ENCODE results near the gene CYP3A4. TPM values are rescaled to one million over a fixed set of nuclear protein-coding genes. Genes with fewer than 3 reads are reported as not detected.
"Not testable (repeated sequence)": the region's sequence is repeated elsewhere in the genome, so short reads cannot be mapped to it uniquely, and the experiment has no call there.

Gene CYP3A4
- total and polyA plus RNA-seq, 9 of the 15 experiments (the other 6 are each of a cell fraction or from before 2014, with no cell fraction given), result 0.07 to 0.08 TPM; not detected in 7

DNA sequence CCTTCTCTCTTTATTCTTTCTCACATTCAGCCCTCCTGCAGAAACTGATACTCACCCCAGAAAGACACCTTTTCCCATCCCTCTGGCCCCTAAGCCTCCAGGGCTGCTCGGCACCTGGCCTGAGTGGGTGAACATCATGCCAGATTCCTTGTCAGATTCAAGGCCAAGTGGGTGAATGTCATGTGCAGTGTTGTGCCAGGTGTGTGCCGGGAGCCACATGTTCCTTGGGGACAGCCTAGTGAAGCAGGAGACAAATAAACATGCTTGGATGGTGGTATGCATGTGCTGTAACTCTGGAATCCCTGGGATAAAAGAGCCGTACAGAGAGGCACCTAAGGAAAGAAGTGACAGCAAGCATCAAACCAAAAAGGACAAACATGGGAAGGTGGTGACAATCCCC lies 1.7 kb upstream of the CYP3A4 start:
- H3K4me3 ChIP-seq; FAIRE-seq; H3K9ac ChIP-seq (ENCODE audit: insufficient read depth in 1 of 2, low read depth in 2 of 2, low read length in 2 of 2); H4K20me1 ChIP-seq (replicated peaks; ENCODE audit: control insufficient read depth, insufficient read depth, low read length); H3K36me3 ChIP-seq (ENCODE audit: control insufficient read depth, insufficient read depth, low read length); ATAC-seq; POLR2A ChIA-PET; DNase-seq (ENCODE audit: extremely low read depth in 1 of 4, low spot score in 3 of 4); H3K9me3 ChIP-seq (replicated peaks; ENCODE audit: control insufficient read depth, insufficient read depth, low read depth, low read length); CTCF ChIA-PET (ENCODE audit: low intra/inter-chr PET ratio); H3K79me2 ChIP-seq (ENCODE audit: control insufficient read depth, insufficient read depth, low read length); H3K27ac ChIP-seq (ENCODE audit: extremely low read depth, low read depth, low read length); H3K4me2 ChIP-seq (ENCODE audit: insufficient read depth, low read length); intact Hi-C loops (cut with micrococcal nuclease); H3K9me1 ChIP-seq (ENCODE audit: control insufficient read depth, insufficient read depth, low read length); H2AFZ ChIP-seq (ENCODE audit: low read depth, low read length); BruUV-seq (replicated peaks); H3K4me1 ChIP-seq (replicated peaks in 1 of 2; ENCODE audit: control insufficient read depth in 2 of 2, insufficient read depth in 2 of 2, low read length in 2 of 2): not testable (repeated sequence)
- H3K27me3 ChIP-seq (ENCODE audit: control insufficient read depth in 2 of 2, insufficient read depth in 2 of 2, low read length in 2 of 2), result 0 out of 5 replicates have a peak, but pooled peaks cover 0 to 10% of the 10 kb centered on the region in 2 experiments
- WGBS (ENCODE audit: insufficient coverage, low coverage, missing lambda C conversion rate), result 8% methylated on average over 3 of the region's 3 CpGs
- in situ Hi-C loops (cut with MboI), result loop anchor here (5.0 kb wide), 1 partner anchor 52 kb away; no protein-coding TSS in a partner anchor

GRCh38 chr7:99782012-99782953 lies 1.7 kb downstream of the CYP3A4 start:
- no peak overlapping the region for H3K4me2 ChIP-seq (ENCODE audit: insufficient read depth, low read length)
- peak in 1 of 4 experiments; percentile 20 for DNase-seq (ENCODE audit: extremely low read depth in 1 of 4, low spot score in 3 of 4)
- in situ Hi-C loops (cut with MboI), result no loop called here
- H4K20me1 ChIP-seq (replicated peaks; ENCODE audit: control insufficient read depth, insufficient read depth, low read length), result no peaks in the 10 kb centered on the region
- H3K36me3 ChIP-seq (ENCODE audit: control insufficient read depth, insufficient read depth, low read length), result no peaks in the 10 kb centered on the region
- CTCF ChIA-PET (ENCODE audit: low intra/inter-chr PET ratio), result no interaction called here
- H3K4me1 ChIP-seq (replicated peaks in 1 of 2; ENCODE audit: control insufficient read depth in 2 of 2, insufficient read depth in 2 of 2, low read length in 2 of 2), result no peaks in the 10 kb centered on the region
- WGBS (ENCODE audit: insufficient coverage, low coverage, missing lambda C conversion rate), result 9% methylated on average over 5 of the region's 5 CpGs
- no peaks in the 10 kb centered on the region for H3K9me3 ChIP-seq (replicated peaks; ENCODE audit: control insufficient read depth, insufficient read depth, low read depth, low read length)
- no peak overlapping the region for H2AFZ ChIP-seq (ENCODE audit: low read depth, low read length)
- POLR2A ChIA-PET, result no interaction called here
- 0 out of 5 replicates have a peak, but pooled peaks cover 0 to 10% of the 10 kb centered on the region in 2 experiments for H3K27me3 ChIP-seq (ENCODE audit: control insufficient read depth in 2 of 2, insufficient read depth in 2 of 2, low read length in 2 of 2)
- H3K79me2 ChIP-seq (ENCODE audit: control insufficient read depth, insufficient read depth, low read length), result no peaks in the 10 kb centered on the region
- no peaks in the 10 kb centered on the region for H3K9me1 ChIP-seq (ENCODE audit: control insufficient read depth, insufficient read depth, low read length)
- peak; percentile 78 for ATAC-seq
- H3K27ac ChIP-seq (ENCODE audit: extremely low read depth, low read depth, low read length), result no peak overlapping the region
- FAIRE-seq, result no peak
- intact Hi-C loops (cut with micrococcal nuclease), result no loop called here
- no peak overlapping the region for H3K4me3 ChIP-seq
- H3K9ac ChIP-seq (ENCODE audit: insufficient read depth in 1 of 2, low read depth in 2 of 2, low read length in 2 of 2), result no peak overlapping the region; a peak in 1 of 4 replicates
- no TSS peak for BruUV-seq (replicated peaks)
- TF ChIP-seq, protein P1, sequence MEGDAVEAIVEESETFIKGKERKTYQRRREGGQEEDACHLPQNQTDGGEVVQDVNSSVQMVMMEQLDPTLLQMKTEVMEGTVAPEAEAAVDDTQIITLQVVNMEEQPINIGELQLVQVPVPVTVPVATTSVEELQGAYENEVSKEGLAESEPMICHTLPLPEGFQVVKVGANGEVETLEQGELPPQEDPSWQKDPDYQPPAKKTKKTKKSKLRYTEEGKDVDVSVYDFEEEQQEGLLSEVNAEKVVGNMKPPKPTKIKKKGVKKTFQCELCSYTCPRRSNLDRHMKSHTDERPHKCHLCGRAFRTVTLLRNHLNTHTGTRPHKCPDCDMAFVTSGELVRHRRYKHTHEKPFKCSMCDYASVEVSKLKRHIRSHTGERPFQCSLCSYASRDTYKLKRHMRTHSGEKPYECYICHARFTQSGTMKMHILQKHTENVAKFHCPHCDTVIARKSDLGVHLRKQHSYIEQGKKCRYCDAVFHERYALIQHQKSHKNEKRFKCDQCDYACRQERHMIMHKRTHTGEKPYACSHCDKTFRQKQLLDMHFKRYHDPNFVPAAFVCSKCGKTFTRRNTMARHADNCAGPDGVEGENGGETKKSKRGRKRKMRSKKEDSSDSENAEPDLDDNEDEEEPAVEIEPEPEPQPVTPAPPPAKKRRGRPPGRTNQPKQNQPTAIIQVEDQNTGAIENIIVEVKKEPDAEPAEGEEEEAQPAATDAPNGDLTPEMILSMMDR (IDR thresholded peaks at IDR 0.05 in 2 of 3, conservative IDR thresholded peaks at IDR 0.05 in 1 of 3; ENCODE audit: insufficient read depth in 2 of 3, low read depth in 1 of 3, low read length in 3 of 3), result peak in 2 of 3 experiments; percentile 12 to 41; a peak in 2 of 6 replicates
- TF ChIP-seq RAD21 (CRISPR knock-in tag; conservative IDR thresholded peaks at IDR 0.05 in 1 of 2, IDR thresholded peaks at IDR 0.05 in 1 of 2), result peak in 1 of 2 experiments; percentile 56; a peak in 2 of 4 replicates
- 0 out of 2 replicates have a peak, but pooled peaks have one; percentile 33 for TF ChIP-seq ESRRA (IDR thresholded peaks at IDR 0.05; ENCODE audit: borderline replicate concordance, low read depth)

Data from K562 (cell line).